GM18511 (cell line): ENCODE measurements around the gene DIDO1.

Experiments used
- ATAC-seq: cut with Tn5 transposase; IDR thresholded peaks from one replicate; pipeline ENCODE4 v1.9.1; 2021; ENCODE audit warnings: mild to moderate bottlenecking, moderate library complexity; ENCODE audit not compliant: unreplicated experiment

Gene DIDO1

DNA sequence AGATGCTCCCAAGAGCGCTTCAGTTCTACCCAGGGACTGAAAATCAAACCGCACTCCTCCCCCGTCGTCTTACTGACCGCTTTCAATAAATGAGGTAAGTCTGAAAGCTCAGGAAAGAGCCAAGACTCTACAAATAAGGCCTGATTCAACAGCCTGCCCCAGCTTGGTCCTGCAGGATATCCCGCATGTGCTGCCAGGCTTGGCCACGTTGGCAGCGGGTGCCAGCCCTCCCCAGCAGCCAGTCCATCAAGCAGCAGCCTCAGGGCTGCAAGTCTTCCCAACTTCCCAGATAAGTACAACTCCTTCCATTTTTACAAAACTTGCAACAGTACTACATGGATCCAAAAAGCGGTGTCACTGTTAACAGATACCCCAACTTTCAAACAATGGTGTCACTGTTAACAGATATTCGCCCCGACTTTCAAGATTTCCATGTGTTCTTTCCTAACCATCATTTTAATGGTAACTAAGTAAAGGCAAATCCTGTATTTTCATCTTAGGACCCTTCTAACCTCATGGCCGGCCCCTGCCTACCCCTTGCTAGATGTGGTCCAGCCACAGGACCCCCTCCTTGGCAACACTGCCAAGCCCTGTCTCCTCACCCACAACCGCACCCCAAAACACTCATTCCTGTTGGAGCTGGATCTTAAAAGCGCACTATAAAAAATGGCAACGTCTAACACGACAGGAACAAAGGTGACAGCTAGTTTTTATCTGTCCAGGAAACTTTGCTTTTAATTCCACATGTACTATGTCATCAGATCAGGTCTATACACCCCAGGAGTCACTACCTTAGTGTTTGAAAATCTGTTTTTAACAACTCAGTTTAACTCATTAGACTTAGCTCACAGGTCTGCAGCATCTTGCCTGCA lies 28.0 kb downstream of the DIDO1 start:
- no peak for ATAC-seq

- no peak for ATAC-seq
Observed at GRCh38 chr20:62897666-62898065, 28.6 kb downstream of the DIDO1 start.

GRCh38 chr20:62896526-62896925 lies 29.8 kb downstream of the DIDO1 start:
- no peak for ATAC-seq

GRCh38 chr20:62895539-62895938 lies 30.8 kb downstream of the DIDO1 start:
- no peak for ATAC-seq

GRCh38 chr20:62894261-62894660 lies 32.0 kb downstream of the DIDO1 start:
- ATAC-seq: no peak

- no peak for ATAC-seq
Observed at GRCh38 chr20:62893700-62894099, 32.6 kb downstream of the DIDO1 start.

GRCh38 chr20:62892348-62893304 lies 33.7 kb downstream of the DIDO1 start:
- no peak for ATAC-seq

DNA sequence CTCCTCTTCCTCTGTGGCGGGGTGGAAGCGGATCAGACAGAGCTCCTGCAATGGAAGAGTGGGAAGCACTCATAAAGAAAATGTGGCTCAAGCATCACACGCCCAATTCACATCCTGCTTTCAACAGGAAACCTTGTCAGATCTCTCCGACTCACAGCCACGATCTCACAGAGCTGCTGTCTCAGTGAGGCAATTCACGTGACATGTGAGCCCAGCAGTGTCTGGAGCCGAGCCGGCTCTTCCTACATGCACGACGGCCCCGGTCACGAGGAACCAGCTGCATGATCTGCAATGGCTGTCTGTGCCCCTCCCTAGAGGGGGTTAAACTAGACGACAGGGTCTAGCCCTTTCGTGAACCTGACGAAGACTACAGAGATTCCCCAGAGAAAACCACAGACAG lies 35.2 kb downstream of the DIDO1 start:
- ATAC-seq: no peak

DNA sequence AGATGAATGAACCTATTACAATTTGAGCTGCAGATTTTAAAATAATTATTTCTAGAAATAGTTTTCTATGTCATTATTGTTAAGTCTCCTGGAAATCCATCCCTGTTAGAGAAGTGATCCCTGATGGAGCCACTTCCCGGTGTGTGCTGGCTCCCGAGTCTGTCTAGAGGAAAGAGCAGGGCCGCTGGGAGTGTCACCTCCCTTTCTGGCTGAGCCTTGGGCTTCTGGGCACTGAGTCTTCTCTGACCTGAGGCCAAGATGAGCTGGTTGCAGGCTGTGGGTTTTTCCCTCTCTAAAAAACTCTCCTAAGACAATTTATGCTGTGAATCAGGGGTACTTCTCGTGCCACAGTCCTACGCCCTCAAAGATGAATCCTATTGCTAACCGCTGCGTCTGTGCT lies 35.9 kb downstream of the DIDO1 start:
- no peak for ATAC-seq

DNA sequence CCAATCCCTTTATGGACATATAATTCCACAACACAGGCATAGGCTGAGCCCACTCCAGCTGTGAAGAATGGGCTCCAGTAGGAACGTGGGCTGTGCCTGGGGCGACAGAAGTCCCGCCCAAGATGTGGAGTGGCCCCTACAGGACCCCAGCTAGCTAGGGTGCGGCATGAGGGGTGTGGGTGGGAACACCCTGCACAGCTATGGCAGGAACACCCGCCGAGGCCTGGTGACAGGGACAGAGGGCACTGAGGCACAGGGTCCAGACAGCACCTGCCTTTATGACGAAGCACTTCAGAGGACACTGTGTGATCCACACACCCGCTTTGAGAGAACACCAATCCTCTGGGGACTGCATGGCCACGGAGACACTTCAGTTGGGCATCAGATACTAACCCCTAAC lies 36.4 kb downstream of the DIDO1 start:
- ATAC-seq: no peak

DNA sequence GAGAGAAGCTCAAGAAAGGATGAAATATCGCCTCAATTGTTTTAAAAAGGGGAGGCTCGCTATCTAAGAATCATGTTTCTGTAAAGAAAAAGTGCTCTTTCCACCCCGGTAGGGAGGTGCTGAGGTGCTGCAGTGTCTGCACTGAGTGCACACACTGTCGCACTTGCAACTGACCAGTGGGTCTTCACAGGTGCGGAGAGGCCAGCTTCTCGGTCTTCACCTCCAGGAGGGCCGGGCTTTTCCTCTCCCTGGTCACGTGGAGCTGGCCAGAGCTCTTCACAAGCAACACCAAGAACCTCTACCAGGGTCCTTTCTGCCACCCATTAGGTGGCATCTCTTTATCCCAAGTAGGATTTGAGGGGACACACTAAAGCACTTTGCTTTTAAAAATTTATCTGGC lies 36.9 kb downstream of the DIDO1 start:
- no peak for ATAC-seq

- no peak for ATAC-seq
Observed at GRCh38 chr20:62888910-62889309, 37.4 kb downstream of the DIDO1 start.

DNA sequence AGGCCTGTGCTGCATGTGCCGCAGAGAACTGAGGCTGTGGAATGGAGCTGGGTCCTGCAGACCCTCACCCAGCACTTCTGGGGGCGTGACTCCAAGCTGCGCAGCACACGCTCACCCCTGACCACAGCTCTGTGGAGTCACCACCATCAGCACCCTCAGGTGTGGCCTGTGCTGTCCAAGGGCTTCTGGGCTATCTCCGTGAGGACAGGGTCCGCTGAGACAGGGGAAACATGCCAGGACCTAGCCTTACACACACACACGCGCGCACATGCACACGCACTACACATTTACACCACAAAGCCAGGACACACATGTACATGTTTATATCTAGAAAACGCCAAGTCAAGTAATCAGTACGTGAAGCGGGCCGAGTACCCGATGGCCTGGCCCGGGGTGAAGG lies 37.9 kb downstream of the DIDO1 start:
- ATAC-seq: no peak

GRCh38 chr20:62887860-62888239 lies 38.5 kb downstream of the DIDO1 start:
- no peak for ATAC-seq

GRCh38 chr20:62887152-62887859 lies 39.0 kb downstream of the DIDO1 start:
- no peak for ATAC-seq

DNA sequence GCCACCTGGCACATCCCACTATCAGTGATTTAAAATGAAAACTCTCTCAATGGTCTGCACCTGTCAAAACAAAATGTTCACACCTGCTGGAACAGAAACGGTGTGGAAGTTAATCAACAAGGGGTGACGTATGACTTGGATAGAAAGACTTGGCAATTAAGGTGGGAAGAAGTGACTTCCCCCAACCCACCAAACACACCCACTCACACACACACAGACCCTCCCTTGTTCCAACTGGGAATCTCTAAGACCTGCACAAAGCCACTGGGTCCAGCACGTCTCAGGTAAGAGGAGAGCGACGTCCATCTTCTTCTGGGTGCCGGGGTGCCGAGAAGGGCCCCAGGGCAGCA lies 39.6 kb downstream of the DIDO1 start:
- no peak for ATAC-seq

GRCh38 chr20:62885896-62886708 lies 40.2 kb downstream of the DIDO1 start:
- ATAC-seq: no peak

- no peak for ATAC-seq
Observed at GRCh38 chr20:62885046-62885895, 41.0 kb downstream of the DIDO1 start.

DNA sequence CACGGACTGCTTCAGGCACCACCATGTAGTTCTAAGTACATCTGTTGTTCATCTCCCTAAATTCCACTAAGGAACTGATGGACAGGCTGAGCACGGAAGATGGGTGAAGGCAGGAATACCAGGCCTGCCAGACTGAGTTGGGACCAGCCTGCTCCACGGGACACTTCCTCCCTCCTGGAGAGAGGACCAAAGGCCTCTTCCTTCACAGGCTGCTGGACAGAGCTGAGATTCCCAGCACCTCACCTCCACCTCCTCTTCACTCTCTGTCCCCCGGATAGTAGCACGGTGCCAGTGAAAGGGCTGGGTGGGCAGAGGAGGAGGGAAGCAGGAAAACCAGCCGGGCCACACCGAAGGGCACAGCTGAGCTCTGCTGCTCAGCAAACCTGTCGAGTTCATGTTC lies 41.7 kb downstream of the DIDO1 start:
- no peak for ATAC-seq

DNA sequence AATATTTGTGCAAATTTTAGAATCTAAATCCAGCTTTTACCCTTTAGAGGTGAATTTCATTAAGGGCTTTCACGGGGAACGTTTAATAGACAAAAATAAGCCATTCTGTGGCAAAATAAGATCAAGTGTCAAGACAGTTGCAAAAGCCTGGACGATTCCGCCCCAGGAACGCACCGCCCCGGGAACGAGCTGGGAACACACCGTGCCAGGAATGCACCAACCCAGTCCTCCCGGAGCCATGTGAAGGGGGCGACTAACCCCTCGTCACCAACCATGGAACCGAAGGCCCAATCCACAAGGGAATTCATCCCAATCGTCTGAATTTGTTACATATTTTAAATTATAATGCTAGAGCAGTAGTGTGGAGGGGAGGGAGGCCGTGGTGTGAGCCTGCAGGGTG lies 43.9 kb downstream of the DIDO1 start:
- ATAC-seq: no peak
